Uterus (tissue), 2 donors: ENCODE results near the gene GNG11.

Experiments
- CTCF ChIP-seq, 4 experiments: fragments of 200-600 bp in 2 of 4; fragments of 450-650 bp in 2 of 4; sonication (generic) in 2 of 4; IDR thresholded peaks; one replicate each; pipeline ENCODE4 v1.5.1; 2016 to 2019; ENCODE audit warnings: antibody characterized with exemption in 4 of 4, mild to moderate bottlenecking in 2 of 4, moderate library complexity in 1 of 4
- POLR2A ChIP-seq, 2 donors: fragments of 450-650 bp; IDR thresholded peaks; one replicate each; pipeline ENCODE4 v1.6.1; 2016; ENCODE audit warnings: antibody characterized with exemption in 2 of 2, mild to moderate bottlenecking in 1 of 2, moderate library complexity in 1 of 2

DNA sequence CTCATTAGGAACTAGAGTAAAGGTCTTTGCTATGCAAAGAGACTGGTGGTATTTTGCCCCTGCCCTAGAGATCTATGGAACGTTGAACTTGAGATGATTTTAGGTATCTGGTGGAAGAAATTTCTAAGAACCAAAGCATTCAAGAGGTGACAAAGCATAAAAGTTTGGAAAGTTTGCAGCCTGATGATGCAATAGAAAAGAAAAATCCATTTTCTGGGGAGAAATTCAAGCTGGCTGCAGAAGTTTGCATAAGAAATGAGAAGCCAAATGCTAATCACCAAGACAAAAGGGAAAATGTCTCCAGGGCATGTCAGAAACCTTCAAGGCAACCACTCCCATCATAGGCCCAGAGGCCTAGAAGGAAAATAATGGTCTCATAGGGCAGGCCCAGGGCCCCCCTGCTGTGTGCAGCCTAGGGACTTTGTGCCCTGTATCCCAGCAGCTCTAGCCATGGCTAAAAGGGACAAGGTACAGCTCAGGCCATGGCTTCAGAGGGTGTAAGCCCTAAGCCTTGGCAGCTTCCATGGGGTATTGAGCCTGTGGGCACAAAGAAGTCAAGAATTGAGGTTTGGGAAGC is 47.4 kb upstream of the GNG11 start:
- TF ChIP-seq CTCF (IDR thresholded peaks at IDR 0.05), result no peak
- TF ChIP-seq POLR2A (IDR thresholded peaks at IDR 0.05), result no peak
